Type B pancreatic cell (in vitro differentiated cells): Measurements from ENCODE around the gene TARP.

Source experiments
- DNase-seq: peaks from one replicate; pipeline ENCODE4 v3.0.0; 2021; ENCODE audit warnings: mixed read lengths; ENCODE audit not compliant: unreplicated experiment; ENCODE audit errors: extremely low spot score
- H3K27ac Mint-ChIP-seq: 2 replicates; pipeline ENCODE4 v1.8.0; 2021; ENCODE audit warnings: mild to moderate bottlenecking, mixed read lengths
- H3K27me3 Mint-ChIP-seq: 2 replicates; pipeline ENCODE4 v1.8.0; 2021; ENCODE audit warnings: mixed read lengths
- H3K36me3 Mint-ChIP-seq: 2 replicates; pipeline ENCODE4 v1.8.0; 2021; ENCODE audit warnings: mixed read lengths
- H3K4me1 Mint-ChIP-seq: one replicate; pipeline ENCODE4 v1.8.0; 2021; ENCODE audit warnings: mixed read lengths; ENCODE audit not compliant: unreplicated experiment
- H3K4me3 Mint-ChIP-seq: 2 replicates; pipeline ENCODE4 v1.8.0; 2021; ENCODE audit warnings: mild to moderate bottlenecking, mixed read lengths
- H3K9me3 Mint-ChIP-seq: 2 replicates; pipeline ENCODE4 v1.8.0; 2021; ENCODE audit warnings: mixed read lengths
- CTCF ChIP-seq: fragments of 200-600 bp; sonication (generic); conservative IDR thresholded peaks from 2 replicates; pipeline ENCODE4 v1.5.0; 2021; ENCODE audit warnings: antibody characterized with exemption, mild to moderate bottlenecking

The TARP gene

GRCh38 chr7:38300175-38300574, 26.7 kb upstream of the TARP start:
- no peak for TF ChIP-seq CTCF
- Mint-ChIP-seq H3K4me1 (no peaks in the 10 kb centered on the region), H3K4me3 (no peak overlapping the region), H3K9me3 (no peaks in the 10 kb centered on the region), H3K36me3 (no peaks in the 10 kb centered on the region), H3K27me3 (peaks cover 5% of the 10 kb centered on the region), H3K27ac (no peak overlapping the region)
- no peak for DNase-seq

- no peak for DNase-seq
- H3K27ac Mint-ChIP-seq = no peak overlapping the region
- no peaks in the 10 kb centered on the region for H3K36me3 Mint-ChIP-seq
- H3K9me3 Mint-ChIP-seq = no peaks in the 10 kb centered on the region
- H3K27me3 Mint-ChIP-seq = peaks cover 5% of the 10 kb centered on the region
- no peak for TF ChIP-seq CTCF
- no peaks in the 10 kb centered on the region for H3K4me1 Mint-ChIP-seq
- H3K4me3 Mint-ChIP-seq = no peak overlapping the region
Measured at GRCh38 chr7:38299275-38299931, 26.0 kb upstream of the TARP start.

GRCh38 chr7:38296059-38296857, 22.8 kb upstream of the TARP start:
- Mint-ChIP-seq H3K4me1 (no peaks in the 10 kb centered on the region), H3K27ac (no peak overlapping the region), H3K9me3 (no peaks in the 10 kb centered on the region), H3K4me3 (no peak overlapping the region), H3K27me3 (peaks cover 3% of the 10 kb centered on the region), H3K36me3 (no peaks in the 10 kb centered on the region)
- TF ChIP-seq CTCF = no peak
- DNase-seq = no peak

DNA sequence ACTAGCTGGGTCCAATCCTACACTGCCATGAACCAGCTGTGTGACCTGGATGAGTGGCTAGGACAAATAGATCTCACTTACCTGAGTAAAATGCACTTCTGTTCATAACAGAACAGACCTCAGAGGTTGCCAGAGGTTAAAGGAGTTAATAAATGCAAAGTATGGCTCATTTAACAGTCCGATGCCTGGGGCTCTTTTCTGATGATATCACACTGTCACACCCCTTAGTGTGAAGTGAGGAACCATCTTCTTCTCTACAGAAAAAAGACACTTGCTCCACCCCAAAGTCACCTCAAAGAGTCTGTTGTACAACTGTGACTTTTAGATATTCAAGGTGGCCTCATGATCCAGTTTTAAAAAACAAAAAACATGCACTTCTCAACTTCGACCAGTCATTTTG, 21.5 kb upstream of the TARP start:
- Mint-ChIP-seq H3K4me1 (no peaks in the 10 kb centered on the region), H3K27ac (no peak overlapping the region), H3K36me3 (no peaks in the 10 kb centered on the region), H3K4me3 (no peak overlapping the region), H3K9me3 (no peaks in the 10 kb centered on the region), H3K27me3 (peaks cover 2% of the 10 kb centered on the region)
- TF ChIP-seq CTCF = no peak
- DNase-seq = no peak

DNA sequence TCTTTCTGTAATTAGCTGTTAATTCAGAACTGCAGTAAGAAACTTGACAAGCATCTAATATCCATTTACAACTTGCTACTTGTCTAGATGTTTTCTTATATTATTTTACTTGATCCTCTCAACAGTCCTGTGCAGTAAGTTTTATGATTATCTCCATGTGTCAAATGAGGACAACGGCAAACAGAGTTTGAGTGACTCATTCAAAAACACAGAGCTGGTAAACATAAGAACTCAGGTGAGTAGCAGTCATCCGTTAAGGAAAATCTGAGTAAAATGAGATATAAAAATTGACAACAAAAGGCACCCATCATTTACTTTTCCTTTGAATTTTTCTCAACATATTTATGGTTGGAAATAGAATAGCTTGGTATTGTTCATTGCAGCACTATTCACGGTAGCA, 19.0 kb upstream of the TARP start:
- Mint-ChIP-seq H3K9me3 (no peaks in the 10 kb centered on the region), H3K4me1 (no peaks in the 10 kb centered on the region), H3K4me3 (no peak overlapping the region), H3K36me3 (no peaks in the 10 kb centered on the region), H3K27me3 (no peaks in the 10 kb centered on the region), H3K27ac (no peak overlapping the region)
- no peak for TF ChIP-seq CTCF
- DNase-seq = no peak
